ENCODE results near the gene TSPAN2.

DNA sequence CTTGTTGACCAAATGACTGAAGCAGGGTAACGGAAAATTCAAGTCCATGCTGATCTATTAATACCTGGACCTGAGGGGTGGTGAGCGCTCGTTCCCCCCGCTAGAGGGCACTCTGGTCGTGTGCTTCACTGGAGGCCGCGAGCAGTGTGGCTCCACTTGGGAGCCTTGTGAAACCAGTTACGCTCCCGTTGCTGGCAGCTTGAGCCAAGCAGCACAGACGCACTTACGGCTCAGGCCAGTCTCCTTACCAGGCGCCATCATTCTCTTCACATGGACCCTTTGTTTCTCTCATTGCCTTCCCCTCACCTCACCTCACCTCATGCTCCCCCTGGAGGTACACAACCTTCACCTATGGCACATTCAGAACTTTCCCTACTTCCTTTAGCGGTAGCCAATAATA lies 49.7 kb upstream of the TSPAN2 start:
- TF ChIP-seq EP300 (IDR thresholded peaks at IDR 0.05; ENCODE audit: borderline replicate concordance) = no peak
- no peak for TF ChIP-seq EGR1 (IDR thresholded peaks at IDR 0.05)
- TF ChIP-seq TAF1 (IDR thresholded peaks at IDR 0.05; ENCODE audit: low read depth) = no peak
- TF ChIP-seq NFIC (IDR thresholded peaks at IDR 0.05) = no peak
- TF ChIP-seq, protein P1, sequence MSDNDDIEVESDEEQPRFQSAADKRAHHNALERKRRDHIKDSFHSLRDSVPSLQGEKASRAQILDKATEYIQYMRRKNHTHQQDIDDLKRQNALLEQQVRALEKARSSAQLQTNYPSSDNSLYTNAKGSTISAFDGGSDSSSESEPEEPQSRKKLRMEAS (IDR thresholded peaks at IDR 0.05) = no peak
- TF ChIP-seq TCF12 (IDR thresholded peaks at IDR 0.05; ENCODE audit: low read depth) = no peak
- TF ChIP-seq FOXM1 (IDR thresholded peaks at IDR 0.05; ENCODE audit: borderline replicate concordance, low read depth) = no peak
- TF ChIP-seq CREB1 (IDR thresholded peaks at IDR 0.05; ENCODE audit: low read depth) = no peak
- TF ChIP-seq, protein P2, sequence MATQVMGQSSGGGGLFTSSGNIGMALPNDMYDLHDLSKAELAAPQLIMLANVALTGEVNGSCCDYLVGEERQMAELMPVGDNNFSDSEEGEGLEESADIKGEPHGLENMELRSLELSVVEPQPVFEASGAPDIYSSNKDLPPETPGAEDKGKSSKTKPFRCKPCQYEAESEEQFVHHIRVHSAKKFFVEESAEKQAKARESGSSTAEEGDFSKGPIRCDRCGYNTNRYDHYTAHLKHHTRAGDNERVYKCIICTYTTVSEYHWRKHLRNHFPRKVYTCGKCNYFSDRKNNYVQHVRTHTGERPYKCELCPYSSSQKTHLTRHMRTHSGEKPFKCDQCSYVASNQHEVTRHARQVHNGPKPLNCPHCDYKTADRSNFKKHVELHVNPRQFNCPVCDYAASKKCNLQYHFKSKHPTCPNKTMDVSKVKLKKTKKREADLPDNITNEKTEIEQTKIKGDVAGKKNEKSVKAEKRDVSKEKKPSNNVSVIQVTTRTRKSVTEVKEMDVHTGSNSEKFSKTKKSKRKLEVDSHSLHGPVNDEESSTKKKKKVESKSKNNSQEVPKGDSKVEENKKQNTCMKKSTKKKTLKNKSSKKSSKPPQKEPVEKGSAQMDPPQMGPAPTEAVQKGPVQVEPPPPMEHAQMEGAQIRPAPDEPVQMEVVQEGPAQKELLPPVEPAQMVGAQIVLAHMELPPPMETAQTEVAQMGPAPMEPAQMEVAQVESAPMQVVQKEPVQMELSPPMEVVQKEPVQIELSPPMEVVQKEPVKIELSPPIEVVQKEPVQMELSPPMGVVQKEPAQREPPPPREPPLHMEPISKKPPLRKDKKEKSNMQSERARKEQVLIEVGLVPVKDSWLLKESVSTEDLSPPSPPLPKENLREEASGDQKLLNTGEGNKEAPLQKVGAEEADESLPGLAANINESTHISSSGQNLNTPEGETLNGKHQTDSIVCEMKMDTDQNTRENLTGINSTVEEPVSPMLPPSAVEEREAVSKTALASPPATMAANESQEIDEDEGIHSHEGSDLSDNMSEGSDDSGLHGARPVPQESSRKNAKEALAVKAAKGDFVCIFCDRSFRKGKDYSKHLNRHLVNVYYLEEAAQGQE (IDR thresholded peaks at IDR 0.05; ENCODE audit: low read depth) = no peak
